22Rv1 (cell line): ENCODE data around the gene GPNMB.

Experiments used
- CTCF ChIP-seq: fragments of 450-650 bp; IDR thresholded peaks from 2 replicates; pipeline ENCODE4 v1.5.1; 2017; ENCODE audit warnings: mild to moderate bottlenecking
- ZFX ChIP-seq: fragments of 450-650 bp; IDR thresholded peaks from 2 replicates; pipeline ENCODE4 v1.6.1; 2017; ENCODE audit warnings: antibody characterized with exemption, borderline replicate concordance

- TF ChIP-seq CTCF (no peak), ZFX (no peak)
Measured at GRCh38 chr7:23267357-23267756, 20.8 kb downstream of the GPNMB start.
